Fibroblast of lung (primary cell): ENCODE results near the gene MMD. TPM values are rescaled to one million over a fixed set of nuclear protein-coding genes. Genes with fewer than 3 reads are reported as not detected.
A peak's percentile ranks its signal among the peaks of the same experiment; 100 is the strongest.

ENCODE experiments used
- DNase-seq, 2 donors: peaks; one replicate each; pipeline versions ENCODE4 v3.0.0 to v3.0.0-alpha.2; 2010; ENCODE audit warnings: low read depth in 2 of 2
- H2AFZ ChIP-seq: 2 replicates; pipeline ENCODE4 v1.5.1; 2012; ENCODE audit warnings: low read length, control low read depth, inconsistent platforms
- H3K27ac ChIP-seq: 2 replicates; pipeline ENCODE4 v1.5.1; 2011; ENCODE audit warnings: low read length, control low read depth; ENCODE audit not compliant: insufficient read depth
- H3K27me3 ChIP-seq: 2 replicates; pipeline ENCODE4 v1.5.1; 2011; ENCODE audit warnings: mild to moderate bottlenecking, low read length; ENCODE audit not compliant: control insufficient read depth, insufficient read depth
- H3K36me3 ChIP-seq: 2 replicates; pipeline ENCODE4 v1.5.1; 2011; ENCODE audit warnings: low read length; ENCODE audit not compliant: control insufficient read depth, insufficient read depth
- H3K4me1 ChIP-seq: 2 replicates; pipeline ENCODE4 v1.5.1; 2011; ENCODE audit warnings: low read length; ENCODE audit not compliant: control insufficient read depth, insufficient read depth; ENCODE audit errors: extremely low read depth
- H3K4me2 ChIP-seq: 2 replicates; pipeline ENCODE4 v1.5.1; 2011; ENCODE audit warnings: low read length, control low read depth; ENCODE audit not compliant: insufficient read depth; ENCODE audit errors: extremely low read depth
- H3K4me3 ChIP-seq, 4 experiments: fragments of 200-600 bp in 1 of 4; sonication (generic) in 1 of 4; replicated peaks in 1 of 4; 2 replicates each; pipeline ENCODE4 v1.5.1; 2011 to 2016; ENCODE audit warnings: low read length in 4 of 4, low read depth in 3 of 4, mild to moderate bottlenecking in 3 of 4, control low read depth in 2 of 4, inconsistent platforms in 1 of 4, mixed read lengths in 1 of 4; ENCODE audit not compliant: insufficient read depth in 1 of 4; ENCODE audit errors: control extremely low read depth in 1 of 4
- H3K79me2 ChIP-seq: 2 replicates; pipeline ENCODE4 v1.5.1; 2012; ENCODE audit warnings: mild to moderate bottlenecking, low read length, inconsistent platforms; ENCODE audit not compliant: control insufficient read depth, insufficient read depth
- H3K9ac ChIP-seq: 2 replicates; pipeline ENCODE4 v1.5.1; 2011; ENCODE audit warnings: mild to moderate bottlenecking, low read length, control low read depth; ENCODE audit not compliant: insufficient read depth
- H3K9me3 ChIP-seq: 2 replicates; pipeline ENCODE4 v1.5.1; 2012; ENCODE audit warnings: low read depth, low read length; ENCODE audit not compliant: control insufficient read depth, insufficient read depth
- H4K20me1 ChIP-seq: 2 replicates; pipeline ENCODE4 v1.5.1; 2011; ENCODE audit warnings: low read length; ENCODE audit not compliant: control insufficient read depth, insufficient read depth; ENCODE audit errors: extremely low read depth
- CTCF ChIP-seq, 2 donors: IDR thresholded peaks in 1 of 2; conservative IDR thresholded peaks in 1 of 2; 1 replicate in 1 of 2; 2 replicates in 1 of 2; pipeline ENCODE4 v1.5.1; 2011 to 2012; ENCODE audit warnings: low read length in 2 of 2, control low read depth in 1 of 2, inconsistent platforms in 1 of 2, low read depth in 1 of 2, mild to moderate bottlenecking in 1 of 2
- EZH2 ChIP-seq: IDR thresholded peaks from 2 replicates; pipeline ENCODE4 v1.5.1; 2012; ENCODE audit warnings: low read length, control low read depth, mild to moderate bottlenecking; ENCODE audit errors: missing control alignments
- polyA plus RNA-seq, 2 donors: library from polyadenylated mRNA; depleted of rRNA in 1 of 2; stranded (reverse) in 1 of 2; unstranded in 1 of 2; fragments of >200 nt; gene quantifications; 2 replicates each; pipeline ENCODE4 v1.2.1, GENCODE V29; 2011 to 2012; ENCODE audit warnings: missing spikeins in 1 of 2
- total RNA-seq: library from RNA; depleted of rRNA; stranded (reverse); fragments of >200 nt; gene quantifications from 2 replicates; pipeline ENCODE4 v1.2.1, GENCODE V29; 2014

MMD gene
- total and polyA plus RNA-seq, 2 donors (not counting 1 experiment from before 2014, with no cell fraction given): 16.0 to 36.3 TPM

- Histone ChIP-seq H4K20me1 (no peaks in the 10 kb centered on the region), H3K27me3 (no peaks in the 10 kb centered on the region), H3K4me2 (no peak overlapping the region), H3K4me3 (no peak overlapping the region), H3K9me3 (no peaks in the 10 kb centered on the region), H3K9ac (no peak overlapping the region), H3K36me3 (no peaks in the 10 kb centered on the region), H3K79me2 (no peaks in the 10 kb centered on the region), H3K27ac (no peak overlapping the region), H3K4me1 (no peaks in the 10 kb centered on the region), H2AFZ (no peak overlapping the region)
- DNase-seq: peak in 1 of 2 donors; percentile 50
- TF ChIP-seq CTCF (conservative IDR thresholded peaks at IDR 0.05 in 1 of 2, IDR thresholded peaks at IDR 0.05 in 1 of 2; ENCODE audit: low read depth in 1 of 2, low read length in 2 of 2) (no peak), EZH2 (no peak)
These were observed 22.9 kb downstream of the MMD start for GRCh38 chr17:55398689-55399088.

GRCh38 chr17:55395803-55396505 lies 25.7 kb downstream of the MMD start:
- TF ChIP-seq CTCF (conservative IDR thresholded peaks at IDR 0.05 in 1 of 2, IDR thresholded peaks at IDR 0.05 in 1 of 2; ENCODE audit: low read depth in 1 of 2, low read length in 2 of 2) (no peak), EZH2 (no peak)
- no peaks in the 10 kb centered on the region for H3K4me1 ChIP-seq
- no peaks in the 10 kb centered on the region for H3K9me3 ChIP-seq
- no peak overlapping the region for H3K4me2 ChIP-seq
- H3K27me3 ChIP-seq: no peaks in the 10 kb centered on the region
- H3K27ac ChIP-seq: no peak overlapping the region
- H3K4me3 ChIP-seq: no peak overlapping the region
- no peak for DNase-seq
- no peaks in the 10 kb centered on the region for H3K79me2 ChIP-seq
- H3K36me3 ChIP-seq: no peaks in the 10 kb centered on the region
- H3K9ac ChIP-seq: no peak overlapping the region
- H4K20me1 ChIP-seq: no peaks in the 10 kb centered on the region
- no peak overlapping the region for H2AFZ ChIP-seq

GRCh38 chr17:55394357-55395021 lies 27.1 kb downstream of the MMD start:
- Histone ChIP-seq H3K4me1 (no peaks in the 10 kb centered on the region), H3K79me2 (no peaks in the 10 kb centered on the region), H3K36me3 (no peaks in the 10 kb centered on the region), H3K9me3 (no peaks in the 10 kb centered on the region), H4K20me1 (no peaks in the 10 kb centered on the region), H3K4me2 (no peak overlapping the region), H3K27me3 (no peaks in the 10 kb centered on the region), H3K4me3 (no peak overlapping the region), H3K27ac (no peak overlapping the region), H2AFZ (no peak overlapping the region), H3K9ac (no peak overlapping the region)
- TF ChIP-seq EZH2: no peak
- no peak for TF ChIP-seq CTCF (conservative IDR thresholded peaks at IDR 0.05 in 1 of 2, IDR thresholded peaks at IDR 0.05 in 1 of 2; ENCODE audit: low read depth in 1 of 2, low read length in 2 of 2)
- no peak for DNase-seq
